SK-N-MC (cell line): ENCODE measurements around the gene SLC8A2.
"Not testable (repeated sequence)": the region's sequence is repeated elsewhere in the genome, so short reads cannot be mapped to it uniquely, and the experiment has no call there.

Source experiments
- DNase-seq: peaks from one replicate; pipeline ENCODE4 v3.0.0-alpha.2; 2011; ENCODE audit warnings: low read depth, low spot score
- H3K27ac ChIP-seq: fragments of 200-600 bp; sonication (generic); 2 replicates; pipeline ENCODE4 v1.5.1; 2016; ENCODE audit warnings: mixed run types
- H3K36me3 ChIP-seq: fragments of 200-600 bp; sonication (generic); 2 replicates; pipeline ENCODE4 v1.6.1; 2017; ENCODE audit warnings: antibody characterized with exemption, low read length, mixed read lengths; ENCODE audit not compliant: insufficient read depth
- H3K4me3 ChIP-seq: fragments of 200-600 bp; sonication (generic); 2 replicates; pipeline ENCODE4 v1.5.1; 2016
- H3K9ac ChIP-seq: fragments of 200-600 bp; sonication (generic); 2 replicates; pipeline ENCODE4 v1.8.0; 2017; ENCODE audit warnings: mixed run types, mixed read lengths; ENCODE audit not compliant: insufficient read length
- H3K9me3 ChIP-seq: fragments of 200-600 bp; sonication (generic); 2 replicates; pipeline ENCODE4 v1.6.1; 2017; ENCODE audit warnings: low read depth, mild to moderate bottlenecking, antibody characterized with exemption, low read length, moderate library complexity, mixed read lengths
- EZH2 ChIP-seq: fragments of 200-600 bp; sonication (generic); IDR thresholded peaks from one replicate; pipeline ENCODE4 v1.6.1; 2017; ENCODE audit warnings: antibody characterized with exemption
- FOXP2 ChIP-seq: optimal IDR thresholded peaks from 2 replicates; pipeline ENCODE3; 2011; ENCODE audit warnings: mild to moderate bottlenecking, moderate library complexity; ENCODE audit not compliant: insufficient read depth; ENCODE audit errors: extremely low read length, control extremely low read depth
- POLR2AphosphoS5 ChIP-seq: IDR thresholded peaks from 2 replicates; pipeline ENCODE4 v1.6.1; 2012; ENCODE audit warnings: mild to moderate bottlenecking, low read depth, low read length, borderline replicate concordance

Gene SLC8A2

DNA sequence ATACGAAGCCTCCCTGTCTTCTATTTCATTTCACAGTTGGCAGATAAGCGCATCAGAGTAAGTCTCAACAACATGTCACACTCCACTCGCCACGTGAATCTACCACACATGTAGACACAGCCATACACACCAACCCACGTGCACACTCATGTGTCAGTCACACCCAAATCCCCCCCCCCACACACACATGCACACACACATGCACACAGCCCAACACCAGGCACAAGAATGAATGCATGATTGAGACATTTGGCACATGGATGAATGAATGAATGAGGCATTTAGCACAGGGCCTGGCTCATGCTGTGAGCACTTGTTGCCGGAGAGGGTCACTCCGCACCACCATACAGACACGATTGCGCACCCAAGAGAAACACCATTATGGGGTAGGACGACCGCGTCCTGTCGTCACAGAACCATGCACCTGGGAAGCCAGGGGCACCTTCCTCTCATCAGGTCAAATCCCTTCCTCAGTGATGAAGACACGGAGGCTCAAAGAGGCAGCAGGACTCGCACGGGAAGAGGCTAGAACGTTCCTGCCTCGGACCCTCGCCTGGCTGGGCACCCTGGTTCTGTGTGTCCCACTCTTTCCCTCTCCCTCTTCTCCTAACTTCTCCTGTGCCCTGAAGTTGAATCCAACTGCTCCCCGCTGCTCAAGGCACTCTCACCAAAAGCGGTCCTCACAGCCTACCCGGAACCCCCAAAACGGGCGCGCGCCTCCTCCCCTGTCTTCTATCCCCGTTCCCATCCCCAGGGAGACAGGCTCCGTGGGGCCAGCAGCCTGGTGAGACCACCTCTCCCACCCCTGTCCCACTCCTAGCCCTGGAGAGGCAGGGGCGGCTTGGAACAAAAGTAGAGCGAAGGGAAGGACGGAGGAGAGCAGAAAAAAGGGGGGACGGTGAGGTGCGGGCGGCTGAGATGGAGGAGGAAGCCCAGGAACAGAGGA is 53.7 kb downstream of the SLC8A2 start:
- TF ChIP-seq FOXP2, result no peak
- no peak for TF ChIP-seq POLR2AphosphoS5
- no peak overlapping the region for H3K9ac ChIP-seq
- H3K9me3 ChIP-seq, result no peaks in the 10 kb centered on the region
- H3K4me3 ChIP-seq, result no peak overlapping the region; the same call in 1 of the 2 replicates
- no peak overlapping the region for H3K27ac ChIP-seq
- no peak for DNase-seq
- no peaks in the 10 kb centered on the region for H3K36me3 ChIP-seq

DNA sequence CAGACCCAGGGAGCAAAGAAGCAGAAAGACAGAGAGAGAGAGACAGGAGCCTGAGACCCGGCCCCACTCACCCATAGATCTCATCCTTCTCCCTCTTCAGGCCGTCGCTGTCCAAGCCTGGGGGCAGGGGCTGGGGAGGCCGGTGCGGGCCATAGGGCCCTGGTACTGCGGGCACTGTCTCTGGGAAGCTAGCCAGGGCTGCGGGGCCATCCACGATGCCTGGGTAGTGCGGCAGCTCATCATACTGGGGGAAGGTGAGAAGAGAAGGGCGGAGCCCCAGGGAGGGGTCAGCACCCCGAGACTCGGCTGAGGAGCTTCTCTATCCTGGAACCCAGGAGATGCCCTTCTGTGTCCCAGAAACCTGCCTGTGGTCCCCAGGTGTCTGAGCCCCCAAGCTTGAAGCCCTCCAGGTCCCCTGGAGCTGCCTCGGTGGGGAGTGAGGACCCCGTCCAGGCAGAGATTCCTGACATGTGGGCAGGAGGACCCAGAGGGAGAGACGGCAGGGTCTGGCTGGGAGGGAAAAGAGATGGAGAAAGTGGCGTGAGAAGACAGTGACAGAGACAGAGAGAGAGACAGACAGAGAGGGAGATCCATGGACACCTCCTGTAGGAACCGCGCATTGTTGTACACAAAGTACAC is 54.5 kb downstream of the SLC8A2 start:
- H3K4me3 ChIP-seq, result no peak overlapping the region
- no peak for DNase-seq
- no peaks in the 10 kb centered on the region for H3K9me3 ChIP-seq
- H3K36me3 ChIP-seq, result no peaks in the 10 kb centered on the region
- no peak overlapping the region for H3K9ac ChIP-seq
- H3K27ac ChIP-seq, result no peak overlapping the region
- TF ChIP-seq FOXP2 (no peak), EZH2 (no peak), POLR2AphosphoS5 (no peak)

DNA sequence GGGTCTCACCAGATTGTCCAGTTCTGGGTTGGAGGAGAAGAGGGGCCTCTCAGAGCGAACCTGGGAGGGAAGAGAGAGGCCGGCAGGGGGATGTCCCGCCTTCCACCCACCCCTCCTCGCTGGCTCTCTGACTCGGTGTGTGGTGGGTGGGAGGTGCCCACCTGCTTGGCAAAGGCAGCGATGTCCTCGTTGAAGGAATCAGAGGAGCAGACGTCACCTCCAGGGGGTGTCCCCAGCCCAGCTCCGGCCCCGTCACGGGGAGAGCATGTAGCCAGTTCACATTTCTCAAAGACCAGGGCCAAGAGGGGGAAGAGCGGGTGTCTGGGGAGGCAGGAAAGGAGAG is 55.1 kb downstream of the SLC8A2 start:
- TF ChIP-seq FOXP2 (no peak), POLR2AphosphoS5 (no peak), EZH2 (no peak)
- no peak overlapping the region for H3K9ac ChIP-seq
- no peaks in the 10 kb centered on the region for H3K9me3 ChIP-seq
- H3K36me3 ChIP-seq, result no peaks in the 10 kb centered on the region
- H3K4me3 ChIP-seq, result no peak overlapping the region
- no peak for DNase-seq
- no peak overlapping the region for H3K27ac ChIP-seq

DNA sequence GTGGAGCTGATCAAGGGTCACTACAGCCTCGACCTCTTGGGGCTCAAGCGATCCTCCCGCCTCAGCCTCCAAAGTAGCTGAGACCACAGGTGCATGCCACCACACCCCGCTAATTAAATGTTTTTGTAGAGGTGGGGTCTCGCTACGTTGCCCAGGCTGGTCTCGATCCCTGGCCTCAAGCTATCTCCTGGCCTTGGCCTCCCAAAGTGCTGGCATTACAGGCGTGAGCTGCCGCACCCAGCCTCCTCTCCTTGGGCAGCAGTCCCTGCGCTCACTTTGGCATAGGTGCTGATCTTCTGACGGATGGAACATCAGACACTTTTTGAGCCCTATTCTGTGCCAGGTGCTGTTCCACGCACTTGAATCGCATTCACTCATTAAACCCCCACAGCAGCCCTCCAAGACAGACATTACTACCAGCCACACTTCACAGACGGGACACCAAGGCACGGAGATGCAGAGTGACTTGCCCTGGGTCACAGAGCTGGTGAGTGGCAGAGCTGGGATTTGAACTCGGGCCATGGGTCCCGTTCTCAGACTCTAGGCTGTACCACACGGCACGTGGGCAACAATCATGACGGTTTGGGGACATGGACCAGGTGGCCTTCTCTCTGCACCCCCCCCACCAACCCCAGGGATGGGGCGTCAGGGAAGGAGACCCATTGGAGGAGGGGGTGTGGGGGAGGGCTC is 55.6 kb downstream of the SLC8A2 start:
- Histone ChIP-seq H3K4me3 (no peak overlapping the region), H3K9ac (no peak overlapping the region), H3K27ac (no peak overlapping the region), H3K36me3 (no peaks in the 10 kb centered on the region), H3K9me3 (no peaks in the 10 kb centered on the region)
- DNase-seq, result no peak
- TF ChIP-seq EZH2 (no peak), POLR2AphosphoS5 (no peak), FOXP2 (no peak)

DNA sequence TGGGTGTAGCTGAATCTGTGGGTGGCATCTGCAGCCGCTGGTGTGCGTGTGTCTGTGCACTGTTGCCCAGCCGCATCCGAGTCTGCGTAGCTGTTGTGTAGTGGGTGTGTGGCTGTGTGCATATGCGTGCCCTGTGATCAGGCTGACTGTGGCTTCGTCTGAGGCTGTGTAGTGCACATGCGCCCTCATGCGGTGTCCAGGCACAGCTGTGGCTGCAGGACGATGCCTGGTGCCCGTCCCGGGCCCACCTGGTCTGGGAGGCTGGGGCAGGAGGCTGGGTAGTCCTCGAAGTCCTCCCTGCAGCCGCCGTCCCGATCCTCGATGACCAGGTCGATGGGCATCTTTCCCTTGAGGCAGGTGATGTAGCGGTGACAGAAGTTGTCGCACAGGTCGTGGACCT is 57.2 kb downstream of the SLC8A2 start:
- H3K36me3 ChIP-seq, result no peaks in the 10 kb centered on the region
- no peak overlapping the region for H3K9ac ChIP-seq
- no peak overlapping the region for H3K4me3 ChIP-seq
- TF ChIP-seq FOXP2 (no peak), POLR2AphosphoS5 (no peak), EZH2 (no peak)
- H3K27ac ChIP-seq, result no peak overlapping the region
- DNase-seq, result no peak
- no peaks in the 10 kb centered on the region for H3K9me3 ChIP-seq

DNA sequence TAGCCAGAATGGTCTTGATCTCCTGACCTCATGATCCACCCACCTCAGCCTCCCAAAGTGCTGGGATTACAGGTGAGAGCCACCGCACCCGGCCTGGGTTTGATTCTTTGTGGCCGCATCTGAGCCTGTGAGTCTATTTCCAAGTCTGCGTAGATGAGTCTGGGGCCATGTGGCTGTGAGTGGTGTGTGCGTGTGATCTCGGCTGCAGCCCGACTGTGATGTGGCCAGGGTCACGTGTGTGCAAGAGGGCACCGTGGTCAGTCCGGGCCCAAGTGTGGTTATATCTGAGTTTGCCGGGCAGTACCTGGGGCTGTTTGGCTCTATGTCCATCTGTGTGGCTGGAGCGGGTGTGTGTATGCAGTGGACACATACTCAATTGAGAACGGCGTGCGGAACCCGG is 57.8 kb downstream of the SLC8A2 start:
- Histone ChIP-seq H3K9ac (no peak overlapping the region), H3K4me3 (no peak overlapping the region), H3K9me3 (no peaks in the 10 kb centered on the region), H3K27ac (no peak overlapping the region), H3K36me3 (no peaks in the 10 kb centered on the region)
- TF ChIP-seq EZH2, result no peak
- TF ChIP-seq POLR2AphosphoS5, result no peak
- TF ChIP-seq FOXP2, result no peak
- no peak for DNase-seq

DNA sequence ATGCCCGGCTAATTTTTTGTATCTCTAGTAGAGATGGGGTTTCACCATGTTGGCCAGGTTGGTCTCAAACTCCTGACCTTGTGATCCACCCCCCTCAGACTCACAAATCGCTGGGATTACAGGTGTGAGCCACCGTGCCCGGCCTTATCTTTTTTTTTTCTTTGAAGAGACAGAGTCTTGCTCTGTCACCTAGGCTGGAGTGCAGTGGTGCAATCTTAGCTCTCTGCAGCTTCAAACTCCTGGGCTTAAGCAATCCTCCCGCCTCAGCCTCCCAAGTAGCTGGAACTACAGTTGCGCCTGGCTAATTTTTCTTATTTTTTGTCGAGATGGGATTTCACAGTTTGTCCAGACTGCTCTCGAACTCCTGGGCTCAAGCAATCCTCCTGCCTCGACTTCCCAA is 60.0 kb downstream of the SLC8A2 start:
- H3K9ac ChIP-seq, H3K36me3 ChIP-seq, H3K27ac ChIP-seq, DNase-seq, H3K4me3 ChIP-seq, H3K9me3 ChIP-seq: not testable (repeated sequence)

DNA sequence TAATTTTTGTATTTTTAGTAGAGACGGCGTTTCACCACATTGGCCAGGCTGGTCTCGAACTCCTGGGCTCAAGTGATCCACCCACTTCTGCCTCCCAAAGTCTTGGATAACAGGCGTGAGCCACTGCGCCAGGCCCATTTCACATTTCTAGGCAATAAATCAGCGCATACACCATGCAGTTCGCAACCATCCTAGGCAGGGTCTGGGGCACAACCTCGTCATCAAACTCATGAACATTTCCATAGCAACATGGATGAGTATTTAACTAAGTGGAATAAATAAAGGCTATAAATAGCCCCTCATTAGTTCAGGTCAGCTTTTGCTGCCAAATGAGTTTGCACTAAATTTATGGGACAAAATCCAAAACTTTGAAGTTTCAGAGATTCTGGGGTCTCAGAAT is 60.6 kb downstream of the SLC8A2 start:
- Histone ChIP-seq H3K9ac (no peak overlapping the region), H3K9me3 (no peaks in the 10 kb centered on the region), H3K4me3 (no peak overlapping the region), H3K36me3 (no peaks in the 10 kb centered on the region), H3K27ac (no peak overlapping the region)
- no peak for DNase-seq
- no peak for TF ChIP-seq EZH2
- no peak for TF ChIP-seq FOXP2
- no peak for TF ChIP-seq POLR2AphosphoS5

DNA sequence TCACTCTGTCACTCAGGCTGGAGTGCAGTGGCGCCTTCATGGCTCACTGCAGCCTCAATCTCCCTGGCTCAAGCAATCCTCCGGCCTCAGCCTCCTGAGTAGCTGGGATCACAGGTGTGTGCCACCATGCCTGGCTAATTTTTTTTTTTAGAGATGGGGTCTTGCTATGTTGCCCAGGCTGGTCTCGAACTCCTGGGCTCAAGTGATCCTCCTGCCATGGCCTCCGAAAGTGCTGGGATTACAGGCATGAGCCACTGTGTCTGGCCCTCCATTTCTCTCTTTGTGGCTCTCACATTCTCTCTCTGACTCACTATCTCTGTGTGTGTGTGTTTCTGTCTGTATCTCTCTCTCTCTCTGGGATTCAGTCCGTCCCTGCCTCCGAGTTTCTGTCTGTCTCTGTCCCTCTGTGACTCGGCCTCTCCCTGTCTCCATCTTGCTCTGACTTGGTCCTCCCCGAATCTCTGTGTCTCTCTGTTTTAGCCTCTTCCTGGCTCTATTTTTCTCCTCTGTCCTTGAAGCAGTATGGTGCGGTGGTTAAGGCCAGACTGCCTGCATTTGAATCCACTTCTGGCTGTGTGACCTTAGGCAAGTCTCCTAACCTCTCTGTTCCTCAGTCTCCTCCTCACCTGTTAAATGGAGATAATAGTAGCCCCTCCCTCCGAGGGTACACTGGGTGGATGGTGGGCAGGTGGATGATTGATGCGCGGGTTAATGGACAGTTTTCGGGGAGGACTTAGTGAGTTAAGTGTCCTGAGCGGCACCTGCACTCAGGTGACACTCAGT is 63.3 kb downstream of the SLC8A2 start:
- no peak for TF ChIP-seq POLR2AphosphoS5
- TF ChIP-seq EZH2, result no peak
- no peak for TF ChIP-seq FOXP2
- DNase-seq, result no peak
- Histone ChIP-seq H3K4me3 (no peak overlapping the region), H3K9ac (no peak overlapping the region), H3K9me3 (no peaks in the 10 kb centered on the region), H3K36me3 (no peaks in the 10 kb centered on the region), H3K27ac (no peak overlapping the region)
